GM19099 (cell line): ENCODE measurements around the gene NGF.

Experiments
- POLR2A ChIP-seq: IDR thresholded peaks from 3 replicates; pipeline ENCODE4 v1.6.1; 2011; ENCODE audit warnings: low read depth; ENCODE audit not compliant: insufficient read length; ENCODE audit errors: extremely low read depth

NGF gene

GRCh38 chr1:115299266-115299665, 38.8 kb downstream of the NGF start:
- no peak for TF ChIP-seq POLR2A

- TF ChIP-seq POLR2A, result no peak
Measured at GRCh38 chr1:115296981-115297380, 41.1 kb downstream of the NGF start.

GRCh38 chr1:115295904-115296696, 41.9 kb downstream of the NGF start:
- TF ChIP-seq POLR2A, result no peak

GRCh38 chr1:115293899-115294298, 44.1 kb downstream of the NGF start:
- no peak for TF ChIP-seq POLR2A

GRCh38 chr1:115293006-115293405, 45.0 kb downstream of the NGF start:
- TF ChIP-seq POLR2A, result no peak

- no peak for TF ChIP-seq POLR2A
Measured at GRCh38 chr1:115291741-115292140, 46.3 kb downstream of the NGF start.

GRCh38 chr1:115289940-115290339, 48.1 kb downstream of the NGF start:
- TF ChIP-seq POLR2A, result no peak

- no peak for TF ChIP-seq POLR2A
Measured at GRCh38 chr1:115288591-115289198, 49.4 kb downstream of the NGF start.

GRCh38 chr1:115286431-115287205, 51.4 kb downstream of the NGF start:
- TF ChIP-seq POLR2A, result no peak

- TF ChIP-seq POLR2A, result no peak
Measured at GRCh38 chr1:115284209-115284608, 53.8 kb downstream of the NGF start.

GRCh38 chr1:115283681-115284146, 54.3 kb downstream of the NGF start:
- TF ChIP-seq POLR2A, result no peak

GRCh38 chr1:115283249-115283648, 54.8 kb downstream of the NGF start:
- no peak for TF ChIP-seq POLR2A

GRCh38 chr1:115282807-115283208, 55.2 kb downstream of the NGF start:
- TF ChIP-seq POLR2A, result no peak

GRCh38 chr1:115281143-115281542, 56.9 kb downstream of the NGF start:
- no peak for TF ChIP-seq POLR2A

GRCh38 chr1:115280064-115280463, 58.0 kb downstream of the NGF start:
- no peak for TF ChIP-seq POLR2A
